NB4 (cell line): ENCODE data around the gene IL1RN.

Experiments used
- MAX ChIP-seq: IDR thresholded peaks from 2 replicates; pipeline ENCODE4 v1.6.1; 2011; ENCODE audit warnings: low read depth, low read length
- MYC ChIP-seq: IDR thresholded peaks from 2 replicates; pipeline ENCODE4 v1.6.1; 2011; ENCODE audit warnings: low read depth, low read length
- POLR2A ChIP-seq: IDR thresholded peaks from 2 replicates; pipeline ENCODE4 v1.6.1; 2011; ENCODE audit warnings: mild to moderate bottlenecking; ENCODE audit not compliant: insufficient read length; ENCODE audit errors: extremely low read depth
- TF ChIP-seq, protein P1 (sequence below): IDR thresholded peaks from one replicate; pipeline ENCODE4 v1.5.1; 2012; ENCODE audit warnings: low read depth, low read length

DNA sequence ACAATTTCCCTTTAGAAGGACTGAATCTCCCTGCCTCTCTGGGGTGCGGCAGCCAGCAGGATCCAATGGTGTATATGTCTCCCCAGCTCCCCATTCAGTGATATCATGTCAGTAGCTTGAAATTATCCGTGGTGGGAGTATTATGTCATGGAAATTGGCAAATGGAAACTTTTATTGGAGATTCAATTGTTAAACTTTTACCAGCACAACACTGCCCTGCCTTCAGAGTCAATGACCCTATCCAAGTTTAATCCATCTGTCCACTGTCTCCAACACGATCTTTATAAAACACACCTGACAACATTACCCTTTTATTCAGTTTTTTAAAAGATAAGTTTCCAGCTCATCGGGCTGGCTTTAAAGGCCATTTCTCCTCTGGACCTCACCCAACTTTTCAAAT, 5.0 kb upstream of the IL1RN start:
- TF ChIP-seq, protein P1, sequence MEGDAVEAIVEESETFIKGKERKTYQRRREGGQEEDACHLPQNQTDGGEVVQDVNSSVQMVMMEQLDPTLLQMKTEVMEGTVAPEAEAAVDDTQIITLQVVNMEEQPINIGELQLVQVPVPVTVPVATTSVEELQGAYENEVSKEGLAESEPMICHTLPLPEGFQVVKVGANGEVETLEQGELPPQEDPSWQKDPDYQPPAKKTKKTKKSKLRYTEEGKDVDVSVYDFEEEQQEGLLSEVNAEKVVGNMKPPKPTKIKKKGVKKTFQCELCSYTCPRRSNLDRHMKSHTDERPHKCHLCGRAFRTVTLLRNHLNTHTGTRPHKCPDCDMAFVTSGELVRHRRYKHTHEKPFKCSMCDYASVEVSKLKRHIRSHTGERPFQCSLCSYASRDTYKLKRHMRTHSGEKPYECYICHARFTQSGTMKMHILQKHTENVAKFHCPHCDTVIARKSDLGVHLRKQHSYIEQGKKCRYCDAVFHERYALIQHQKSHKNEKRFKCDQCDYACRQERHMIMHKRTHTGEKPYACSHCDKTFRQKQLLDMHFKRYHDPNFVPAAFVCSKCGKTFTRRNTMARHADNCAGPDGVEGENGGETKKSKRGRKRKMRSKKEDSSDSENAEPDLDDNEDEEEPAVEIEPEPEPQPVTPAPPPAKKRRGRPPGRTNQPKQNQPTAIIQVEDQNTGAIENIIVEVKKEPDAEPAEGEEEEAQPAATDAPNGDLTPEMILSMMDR: no peak
- TF ChIP-seq POLR2A (no peak), MAX (no peak), MYC (no peak)
